ENCODE results near the gene CXCR1.

DNA sequence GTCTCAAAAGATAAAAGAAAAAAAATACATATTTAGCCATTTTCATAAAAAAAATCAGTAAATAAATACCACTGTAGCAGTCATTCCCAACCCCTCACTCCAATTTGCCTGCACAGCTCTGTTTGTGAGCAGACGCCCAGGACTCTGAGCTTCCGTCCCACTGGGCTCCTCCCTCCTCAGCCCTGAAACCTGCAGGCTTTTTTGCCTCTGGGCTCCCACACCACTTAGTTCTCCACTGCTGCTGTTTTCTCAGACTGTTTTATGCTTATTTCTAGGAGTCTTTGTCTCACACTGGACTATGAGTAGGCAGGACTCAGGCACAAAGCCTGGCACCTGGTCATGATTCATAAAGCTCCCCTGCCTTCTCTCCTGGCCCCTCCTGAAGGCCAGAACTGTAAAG is 6.1 kb upstream of the CXCR1 start:
- TF ChIP-seq CTCF (IDR thresholded peaks at IDR 0.05; ENCODE audit: insufficient read depth, low read depth, low read length) (no peak), EZH2 (IDR thresholded peaks at IDR 0.05; ENCODE audit: insufficient read depth, low read length) (no peak)

Data from astrocyte (in vitro differentiated cells and primary cell).